GM18520 (cell line): ENCODE results near the gene SPATA31A6.
"Not testable (repeated sequence)": the region's sequence is repeated elsewhere in the genome, so short reads cannot be mapped to it uniquely, and the experiment has no call there.

Source experiments
- ATAC-seq: cut with Tn5 transposase; IDR thresholded peaks from one replicate; pipeline ENCODE4 v1.9.1; 2021; ENCODE audit not compliant: unreplicated experiment

Gene SPATA31A6

GRCh38 chr9:42183359-42183758, at the start of gene SPATA31A6:
TSS of gene SPATA31A6 (plus strand) at chr9:42183659. CDS start at chr9:42183688, 29 bp downstream.
- ATAC-seq: not testable (repeated sequence)

GRCh38 chr9:42160299-42160698, 23.2 kb upstream of the SPATA31A6 start:
- not testable (repeated sequence) for ATAC-seq

- not testable (repeated sequence) for ATAC-seq
Measured at GRCh38 chr9:42219861-42220260, 36.4 kb downstream of the SPATA31A6 start.

DNA sequence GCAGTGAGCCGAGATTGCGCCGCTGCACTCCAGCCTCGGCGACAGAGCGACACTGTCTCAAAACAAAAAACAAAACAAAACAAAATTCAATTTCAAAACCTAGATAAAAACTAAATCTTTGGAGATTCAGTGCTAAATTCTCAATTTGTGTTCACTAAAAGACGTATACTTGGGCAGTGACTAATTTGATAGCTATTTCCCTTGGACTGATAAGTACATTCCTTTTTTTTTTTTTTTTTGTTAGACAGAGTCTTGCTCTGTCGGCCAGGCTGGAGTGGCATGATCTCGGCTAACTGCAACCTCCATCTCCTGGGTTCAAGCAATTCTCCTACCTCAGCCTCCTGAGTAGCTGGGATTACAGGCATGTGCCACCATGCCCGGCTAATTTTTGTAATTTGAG, 39.8 kb downstream of the SPATA31A6 start:
- not testable (repeated sequence) for ATAC-seq

DNA sequence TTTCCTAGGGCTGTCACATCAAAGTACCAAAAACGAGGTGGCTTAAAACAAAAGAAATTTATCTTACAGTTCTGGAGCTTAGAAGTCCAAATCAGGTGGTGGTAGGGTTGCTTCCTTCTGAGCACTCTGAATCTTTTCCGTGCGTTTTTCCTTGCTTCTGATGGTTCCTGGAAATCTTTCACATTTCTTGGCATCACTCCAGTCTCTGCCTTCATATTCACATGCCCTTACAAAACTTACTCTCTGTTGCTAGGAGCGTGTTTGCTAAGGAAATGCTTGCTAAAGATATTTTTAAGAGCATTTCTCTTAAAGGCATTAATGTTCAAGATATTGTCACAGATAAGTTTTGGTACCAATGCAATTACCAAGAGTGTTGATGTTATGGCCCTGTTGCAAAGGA, 49.6 kb downstream of the SPATA31A6 start:
- not testable (repeated sequence) for ATAC-seq

- not testable (repeated sequence) for ATAC-seq
Measured at GRCh38 chr9:42234610-42235009, 51.2 kb downstream of the SPATA31A6 start.

DNA sequence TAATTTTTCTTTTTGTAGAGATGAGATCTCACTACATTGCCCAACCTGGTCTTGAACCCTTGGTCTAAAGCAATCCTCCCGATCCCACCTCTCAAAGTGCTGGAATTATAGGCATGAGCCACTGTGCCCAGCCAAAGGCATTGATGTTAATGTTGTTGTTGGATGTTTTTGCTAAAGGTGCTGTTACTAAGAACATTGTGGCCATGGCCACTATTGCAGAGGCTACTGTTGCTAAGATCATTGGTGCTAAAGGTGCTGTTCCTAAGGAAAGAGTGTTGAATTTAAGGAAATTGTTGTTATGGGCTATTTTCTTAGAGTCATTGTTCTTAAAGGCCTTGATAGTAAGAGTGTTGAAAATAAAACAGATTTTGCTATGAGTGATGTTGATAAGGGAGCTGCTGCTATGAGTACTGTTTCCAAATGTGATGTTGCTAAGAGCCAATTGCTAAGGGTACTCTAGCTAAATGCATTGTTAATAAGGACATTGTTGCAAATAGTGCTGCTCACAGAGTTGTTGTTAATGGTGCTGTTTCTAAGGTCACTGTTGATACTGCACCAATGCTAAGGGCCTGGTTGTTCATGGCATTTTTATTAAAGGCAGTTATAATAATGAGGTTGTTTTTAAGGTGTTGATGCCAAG, 52.0 kb downstream of the SPATA31A6 start:
- ATAC-seq: not testable (repeated sequence)

- not testable (repeated sequence) for ATAC-seq
Measured at GRCh38 chr9:42236097-42236496, 52.6 kb downstream of the SPATA31A6 start.

DNA sequence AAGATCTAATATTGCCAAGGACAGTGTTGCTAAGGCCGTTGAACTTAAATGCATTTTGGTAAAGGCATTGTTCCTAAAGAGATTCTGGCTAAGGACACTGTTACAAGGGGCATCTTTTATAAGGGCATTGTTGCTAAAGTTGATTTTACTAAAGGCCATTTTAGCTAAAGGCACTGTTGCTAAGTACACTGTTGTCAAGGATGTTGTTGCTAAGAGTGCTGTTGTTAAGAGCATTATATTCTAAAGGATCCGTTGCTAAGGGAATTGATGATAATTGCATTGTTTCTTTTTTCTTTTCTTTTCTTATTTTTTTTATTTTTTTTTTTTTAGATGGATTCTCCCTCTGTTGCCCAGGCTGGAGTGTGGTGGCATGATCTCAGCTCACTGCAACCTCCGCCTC, 53.9 kb downstream of the SPATA31A6 start:
- not testable (repeated sequence) for ATAC-seq

- not testable (repeated sequence) for ATAC-seq
Measured at GRCh38 chr9:42238862-42239261, 55.4 kb downstream of the SPATA31A6 start.
